ENCODE results near the gene UPK1A. TPM values are rescaled to one million over a fixed set of nuclear protein-coding genes. Genes with fewer than 3 reads are reported as not detected.
A peak's percentile ranks its signal among the peaks of the same experiment; 100 is the strongest.

UPK1A gene
- total RNA-seq, 3 donors from 2014 or later, result not detected

- peak; percentile 93 to 96 for DNase-seq (ENCODE audit: low spot score in 2 of 2)
- Histone ChIP-seq H3K4me1 (peaks cover 17 to 19% of the 10 kb centered on the region in 2 donors), H3K9me3 (no peaks in the 10 kb centered on the region), H3K36me3 (no peaks in the 10 kb centered on the region), H3K27me3 (no peaks in the 10 kb centered on the region), H3K4me3 (peak overlapping the region; percentile 76 to 93 (median 90)), H3K27ac (peak overlapping the region; percentile 88 to 93)
- TF ChIP-seq POLR2AphosphoS5 (IDR thresholded peaks at IDR 0.05) (peak in 1 of 3 donors; percentile 18), POLR2A (IDR thresholded peaks at IDR 0.05) (no peak), CTCF (IDR thresholded peaks at IDR 0.05) (peak; percentile 43 to 90 (median 86))
- intact Hi-C loops (cut with DNase I; ENCODE audit: low total_unique reads), result no loop called here
These were observed 50.7 kb downstream of the UPK1A start for GRCh38 chr19:35716801-35717664.

GRCh38 chr19:35717665-35718344 is 51.5 kb downstream of the UPK1A start, which contains the start of gene KMT2B:
Gene KMT2B, plus strand, starts transcription at chr19:35718003. Its CDS starts 16 bp downstream, at chr19:35718019.
- Histone ChIP-seq H3K4me1 (peaks cover 17 to 19% of the 10 kb centered on the region in 2 donors), H3K4me3 (peak within 1 kb of the TSS; percentile 76 to 93 (median 90)), H3K27me3 (no peaks in the 10 kb centered on the region), H3K9me3 (no peaks in the 10 kb centered on the region), H3K36me3 (no peaks in the 10 kb centered on the region), H3K27ac (peak within 1 kb of the TSS; percentile 88 to 93)
- no peak for DNase-seq (ENCODE audit: low spot score in 2 of 2)
- TF ChIP-seq POLR2AphosphoS5 (IDR thresholded peaks at IDR 0.05), result peak in 2 of 3 donors; percentile 6 to 62
- no peak for TF ChIP-seq POLR2A (IDR thresholded peaks at IDR 0.05)
- intact Hi-C loops (cut with DNase I; ENCODE audit: low total_unique reads), result no loop called here

- intact Hi-C loops (cut with DNase I; ENCODE audit: low total_unique reads), result no loop called here
- no peak for DNase-seq (ENCODE audit: low spot score in 2 of 2)
These were observed 52.2 kb downstream of the UPK1A start for GRCh38 chr19:35718345-35719041.

GRCh38 chr19:35719402-35720162 is 53.3 kb downstream of the UPK1A start:
- H3K36me3 ChIP-seq, result peaks cover 4% of the 10 kb centered on the region
- peak overlapping the region; percentile 88 to 93 for H3K27ac ChIP-seq
- intact Hi-C loops (cut with DNase I; ENCODE audit: low total_unique reads), result no loop called here
- no peaks in the 10 kb centered on the region for H3K9me3 ChIP-seq
- H3K27me3 ChIP-seq, result no peaks in the 10 kb centered on the region
- TF ChIP-seq POLR2A (IDR thresholded peaks at IDR 0.05) (no peak), POLR2AphosphoS5 (IDR thresholded peaks at IDR 0.05) (no peak), CTCF (IDR thresholded peaks at IDR 0.05) (no peak)
- DNase-seq (ENCODE audit: low spot score in 2 of 2), result no peak
- peaks cover 17 to 19% of the 10 kb centered on the region in 2 donors for H3K4me1 ChIP-seq
- peak overlapping the region in 1 of 3 donors; percentile 93 for H3K4me3 ChIP-seq

More at GRCh38 chr19:35718345-35719041, 52.2 kb downstream of the UPK1A start:
- no peaks in the 10 kb centered on the region for H3K27me3 ChIP-seq
- TF ChIP-seq POLR2AphosphoS5 (IDR thresholded peaks at IDR 0.05) (no peak), POLR2A (IDR thresholded peaks at IDR 0.05) (no peak), CTCF (IDR thresholded peaks at IDR 0.05) (no peak)
- no peaks in the 10 kb centered on the region for H3K9me3 ChIP-seq
- no peaks in the 10 kb centered on the region for H3K36me3 ChIP-seq
- H3K4me1 ChIP-seq, result peaks cover 17 to 19% of the 10 kb centered on the region in 2 donors
- H3K27ac ChIP-seq, result peak overlapping the region; percentile 88 to 93
- H3K4me3 ChIP-seq, result peak overlapping the region; percentile 76 to 93 (median 90)

- intact Hi-C loops (cut with DNase I; ENCODE audit: low total_unique reads), result no loop called here
These were observed 53.8 kb downstream of the UPK1A start for GRCh38 chr19:35720163-35720524.

More at GRCh38 chr19:35720163-35720524, 53.8 kb downstream of the UPK1A start:
- Histone ChIP-seq H3K4me1 (peaks cover 17 to 19% of the 10 kb centered on the region in 2 donors), H3K27ac (no peak overlapping the region), H3K9me3 (no peaks in the 10 kb centered on the region), H3K36me3 (peaks cover 8% of the 10 kb centered on the region), H3K27me3 (no peaks in the 10 kb centered on the region), H3K4me3 (peak overlapping the region in 1 of 3 donors; percentile 93)
- DNase-seq (ENCODE audit: low spot score in 2 of 2), result no peak
- no peak for TF ChIP-seq CTCF (IDR thresholded peaks at IDR 0.05)
- TF ChIP-seq POLR2AphosphoS5 (IDR thresholded peaks at IDR 0.05), result no peak
- no peak for TF ChIP-seq POLR2A (IDR thresholded peaks at IDR 0.05)

All from breast epithelium (tissue), 4 donors.